Naive thymus-derived CD8-positive, alpha-beta T cell (primary cell): ENCODE measurements around the gene OR52E8. TPM values are rescaled to one million over a fixed set of nuclear protein-coding genes. Genes with fewer than 3 reads are reported as not detected.

Source experiments
- ATAC-seq, 2 donors: fragments of 150-1000 bp; cut with Tn5 transposase in 1 of 2; sonication (Bioruptor Pico), chemical (Tn5 transposase) in 1 of 2; 1 replicate in 1 of 2; 2 replicates in 1 of 2; pipeline ENCODE4 v1.10.0; 2021; ENCODE audit warnings: mild to moderate bottlenecking in 2 of 2, moderate library complexity in 2 of 2
- POLR2A ChIA-PET: fragments of 350-600 bp; sonication (Branson Sonifier 250); formaldehyde crosslinking; loops from one replicate; lab custom pipeline; 2021; ENCODE audit warnings: antibody characterized with exemption; lab: Charles Lee
- DNase-seq, 10 donors: peaks; one replicate each; pipeline versions ENCODE4 v3.0.0 to v3.0.0-alpha.2; 2020 to 2022
- H3K27ac Mint-ChIP-seq, 10 donors: one replicate each; pipeline ENCODE4 v1.8.0; 2020 to 2022; ENCODE audit warnings: mild to moderate bottlenecking in 10 of 10, mixed read lengths in 10 of 10, moderate library complexity in 4 of 10, inconsistent platforms in 1 of 10
- H3K27me3 Mint-ChIP-seq, 5 donors: one replicate each; pipeline ENCODE4 v1.8.0; 2021 to 2022; ENCODE audit warnings: mixed read lengths in 5 of 5
- H3K36me3 Mint-ChIP-seq, 3 donors: one replicate each; pipeline ENCODE4 v1.8.0; 2020 to 2022; ENCODE audit warnings: mixed read lengths in 3 of 3, mild to moderate bottlenecking in 2 of 3, inconsistent platforms in 1 of 3
- H3K4me1 Mint-ChIP-seq, 4 donors: one replicate each; pipeline ENCODE4 v1.8.0; 2021 to 2022; ENCODE audit warnings: mixed read lengths in 4 of 4
- H3K4me3 Mint-ChIP-seq, 10 donors: one replicate each; pipeline ENCODE4 v1.8.0; 2020 to 2022; ENCODE audit warnings: mild to moderate bottlenecking in 10 of 10, mixed read lengths in 10 of 10, moderate library complexity in 6 of 10, inconsistent platforms in 1 of 10
- H3K9me3 Mint-ChIP-seq, 9 donors: one replicate each; pipeline ENCODE4 v1.8.0; 2020 to 2022; ENCODE audit warnings: mixed read lengths in 9 of 9, mild to moderate bottlenecking in 3 of 9, inconsistent platforms in 1 of 9, moderate library complexity in 1 of 9
- polyA plus RNA-seq, 3 donors: library from polyadenylated mRNA; unstranded; fragments of 300-500 nt; fragmentation: Illumina TruSeq; gene quantifications; one replicate each; pipeline ENCODE4 v1.2.3, GENCODE V29; 2021
- total RNA-seq, 8 experiments: library from RNA in 2 of 8; stranded (reverse) in 2 of 8; gene quantifications; one replicate each; pipeline ENCODE4 v1.2.3 and lab custom pipeline; 2021 to 2026

The OR52E8 gene
- total RNA-seq (not detected), polyA plus RNA-seq (not detected), total RNA-seq (lab: John Stamatoyannopoulos, UW) (0 reads per million in 6 experiments)

DNA sequence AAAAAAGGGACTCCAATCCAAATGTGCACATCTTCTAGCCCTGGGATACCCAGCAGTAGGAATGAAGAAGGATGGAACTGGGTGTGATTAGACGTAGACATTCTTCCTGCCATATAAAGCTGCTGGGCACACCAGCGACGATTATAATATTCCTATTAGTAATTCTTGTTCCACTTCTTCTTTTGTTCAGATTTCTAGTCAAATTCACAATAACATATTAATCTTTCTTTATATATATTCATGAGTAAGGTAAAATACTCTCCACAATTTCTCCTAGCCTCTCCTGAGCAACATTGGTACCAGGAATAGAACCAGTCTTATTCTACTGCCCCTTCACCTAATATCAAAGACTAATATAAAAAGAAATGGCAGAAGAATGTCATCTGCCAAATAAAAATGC, at the start of gene OR52E8:
TSS of gene OR52E8 (minus strand) at position 101 of the 400 bp plus-strand sequence. CDS start at position 101, 0 bp downstream.
- POLR2A ChIA-PET, result no interaction called here
- Mint-ChIP-seq H3K27ac (no peak within 1 kb of the TSS), H3K4me3 (no peak within 1 kb of the TSS), H3K27me3 (peaks cover 14 to 41% (median 21%) of the 10 kb centered on the region in 5 donors), H3K36me3 (peaks cover 0 to 6% (median 0%) of the 10 kb centered on the region in 3 donors), H3K9me3 (peaks cover 0 to 8% (median 4%) of the 10 kb centered on the region in 9 donors), H3K4me1 (no peaks in the 10 kb centered on the region)
- ATAC-seq (no peak), DNase-seq (no peak)

DNA sequence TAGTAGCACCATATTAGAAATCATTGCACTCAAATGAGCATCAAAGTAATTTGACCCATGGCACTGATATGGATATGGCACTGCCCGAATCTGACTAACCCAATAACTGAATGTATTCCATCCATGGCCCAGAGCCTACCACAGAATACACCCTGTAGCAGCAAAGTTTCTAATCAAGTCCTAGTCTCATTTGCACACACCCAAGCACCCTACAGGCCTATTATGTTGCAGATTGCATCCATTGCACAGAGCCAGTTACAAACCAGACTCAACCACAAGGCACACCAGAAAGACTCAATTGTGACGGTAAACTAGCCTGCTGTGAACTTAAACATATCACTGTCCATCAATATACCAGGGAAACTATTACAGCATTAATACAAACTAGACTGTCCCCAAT, 42.0 kb upstream of the OR52E8 start:
- ATAC-seq, result no peak
- no peak overlapping the region for H3K4me3 Mint-ChIP-seq
- POLR2A ChIA-PET, result no interaction called here
- no peaks in the 10 kb centered on the region for H3K36me3 Mint-ChIP-seq
- H3K9me3 Mint-ChIP-seq, result no peaks in the 10 kb centered on the region
- H3K27me3 Mint-ChIP-seq, result peaks cover 0 to 16% (median 0%) of the 10 kb centered on the region in 5 donors
- H3K27ac Mint-ChIP-seq, result no peak overlapping the region
- H3K4me1 Mint-ChIP-seq, result no peaks in the 10 kb centered on the region
- no peak for DNase-seq

DNA sequence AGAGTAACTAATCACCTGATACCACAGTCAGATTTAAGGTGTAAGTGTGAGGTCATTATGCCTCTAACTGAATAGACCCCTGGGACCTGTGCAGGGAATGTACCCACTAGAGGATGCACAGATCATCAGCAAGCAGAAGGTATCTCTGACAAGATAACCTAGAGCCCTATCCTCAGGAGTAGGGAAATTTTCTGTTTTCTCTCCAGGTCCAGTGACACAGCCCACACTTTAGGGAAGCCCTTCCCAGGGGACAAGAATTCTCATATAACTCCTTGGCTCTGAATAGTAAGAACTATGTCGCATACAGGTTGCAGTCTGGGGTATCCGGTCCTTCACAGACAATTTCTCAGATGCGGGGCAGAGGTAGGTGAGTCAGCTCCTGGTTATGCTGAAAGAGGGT, 35.4 kb upstream of the OR52E8 start, which contains the start of gene OR52E5:
TSS of gene OR52E5 (plus strand) at position 301 of the 400 bp plus-strand sequence. CDS start 7,569 bp downstream, outside the sequence.
- Mint-ChIP-seq H3K27ac (no peak within 1 kb of the TSS), H3K36me3 (no peaks in the 10 kb centered on the region), H3K27me3 (peaks cover 3 to 15% (median 6%) of the 10 kb centered on the region in 5 donors), H3K4me3 (no peak within 1 kb of the TSS), H3K9me3 (no peaks in the 10 kb centered on the region), H3K4me1 (no peaks in the 10 kb centered on the region)
- ATAC-seq, result no peak
- no peak for DNase-seq
- POLR2A ChIA-PET, result no interaction called here

DNA sequence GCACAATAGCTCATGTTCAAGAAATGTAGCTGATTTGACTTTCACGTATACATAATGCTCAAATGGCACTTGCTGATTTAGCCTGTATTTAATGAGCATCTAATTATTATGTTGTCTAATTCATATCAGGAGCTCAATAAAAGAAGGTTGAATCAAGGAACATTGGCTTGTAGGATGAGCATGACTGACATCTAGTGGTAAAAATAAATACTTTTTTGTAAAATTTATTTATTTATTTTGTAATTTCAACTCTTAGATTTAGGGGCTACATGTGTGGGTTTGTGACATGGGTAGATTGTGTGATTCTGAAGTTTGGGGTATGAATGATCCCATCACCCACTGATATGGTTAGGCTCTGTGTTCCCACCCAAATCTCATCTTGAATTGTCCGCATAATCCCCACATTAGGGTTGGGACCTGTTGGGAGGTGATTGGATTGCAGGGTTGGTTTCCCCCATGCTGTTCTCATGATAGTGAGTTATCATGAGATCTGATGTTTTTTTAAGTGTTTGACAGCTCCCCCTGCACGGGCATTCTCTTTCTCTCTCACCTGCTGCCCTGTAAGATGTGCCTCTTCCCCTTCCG, 33.8 kb upstream of the OR52E8 start:
- no peaks in the 10 kb centered on the region for H3K36me3 Mint-ChIP-seq
- peak in 2 of 10 donors; percentile 1 to 9 for DNase-seq
- no peak overlapping the region for H3K27ac Mint-ChIP-seq
- H3K9me3 Mint-ChIP-seq, result no peaks in the 10 kb centered on the region
- POLR2A ChIA-PET, result no interaction called here
- no peak for ATAC-seq
- H3K4me1 Mint-ChIP-seq, result no peaks in the 10 kb centered on the region
- no peak overlapping the region for H3K4me3 Mint-ChIP-seq
- peaks cover 3 to 28% (median 8%) of the 10 kb centered on the region in 5 donors for H3K27me3 Mint-ChIP-seq

DNA sequence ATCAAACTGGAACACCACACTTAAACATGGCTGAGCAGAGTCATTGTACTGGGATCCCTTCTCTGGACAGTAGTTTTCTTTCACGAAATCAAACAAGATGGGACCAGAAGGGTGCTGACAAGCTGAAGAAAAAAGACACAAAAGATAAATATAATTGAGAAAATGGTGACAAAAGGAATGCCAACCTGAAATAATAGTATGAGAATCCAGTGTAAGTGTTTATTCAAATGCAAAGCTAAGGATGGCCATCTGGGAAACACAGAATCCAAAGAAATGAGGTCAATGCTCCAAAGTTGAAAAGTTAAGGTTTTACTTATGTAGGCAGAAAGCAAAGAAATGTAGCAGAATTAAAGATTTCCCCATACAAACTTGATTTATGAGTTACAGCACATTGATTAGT, 30.2 kb upstream of the OR52E8 start:
- H3K4me3 Mint-ChIP-seq, result no peak overlapping the region
- POLR2A ChIA-PET, result no interaction called here
- H3K4me1 Mint-ChIP-seq, result no peaks in the 10 kb centered on the region

DNA sequence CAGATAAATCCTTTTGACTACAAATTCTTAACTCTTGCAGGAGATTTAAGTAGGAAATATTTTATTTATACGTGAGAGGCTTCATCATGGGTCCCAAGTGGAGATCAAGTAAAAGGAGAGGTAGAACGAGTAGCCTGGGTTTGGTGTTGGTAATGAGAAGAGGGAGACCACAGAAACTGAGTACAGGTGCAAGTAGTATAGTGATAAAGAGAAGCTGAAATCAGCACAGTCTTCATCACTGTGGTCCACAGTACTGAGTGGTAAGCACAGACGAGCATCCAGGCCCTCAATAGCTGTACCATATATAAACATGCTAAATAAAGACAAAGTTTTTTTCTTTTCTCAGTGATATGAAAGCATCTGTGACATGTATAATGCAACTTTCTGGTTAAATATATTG, 29.7 kb upstream of the OR52E8 start:
- Mint-ChIP-seq H3K27me3 (peaks cover 5 to 47% (median 13%) of the 10 kb centered on the region in 5 donors), H3K4me1 (no peaks in the 10 kb centered on the region), H3K36me3 (no peaks in the 10 kb centered on the region), H3K27ac (no peak overlapping the region), H3K9me3 (no peaks in the 10 kb centered on the region), H3K4me3 (no peak overlapping the region)
- POLR2A ChIA-PET, result no interaction called here
- DNase-seq (no peak), ATAC-seq (no peak)

More for the DNA sequence above, 30.2 kb upstream of the OR52E8 start:
- no peaks in the 10 kb centered on the region for H3K36me3 Mint-ChIP-seq
- H3K27ac Mint-ChIP-seq, result no peak overlapping the region
- no peaks in the 10 kb centered on the region for H3K9me3 Mint-ChIP-seq
- no peak for ATAC-seq
- no peak for DNase-seq
- H3K27me3 Mint-ChIP-seq, result peaks cover 5 to 47% (median 13%) of the 10 kb centered on the region in 5 donors

DNA sequence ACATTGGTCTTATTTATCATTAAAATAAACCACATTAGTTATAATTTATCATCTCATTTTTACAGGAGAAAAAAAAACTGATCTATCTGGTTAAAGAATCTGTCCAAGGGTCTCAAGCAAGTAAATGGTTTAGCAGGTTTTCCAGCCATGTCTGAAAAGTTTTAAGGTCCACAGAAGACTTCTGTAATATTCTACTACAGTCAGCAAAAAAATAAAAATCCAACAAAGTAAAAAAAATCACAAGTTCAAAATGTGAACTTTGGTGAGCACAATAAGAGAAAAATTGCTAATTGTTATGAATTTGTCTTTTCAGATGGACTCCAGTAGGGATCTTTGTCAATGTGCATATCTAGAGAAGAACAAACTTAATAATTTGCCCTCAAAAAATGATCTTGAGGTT, 24.3 kb upstream of the OR52E8 start:
- Mint-ChIP-seq H3K9me3 (no peaks in the 10 kb centered on the region), H3K4me3 (no peak overlapping the region), H3K27ac (no peak overlapping the region), H3K36me3 (no peaks in the 10 kb centered on the region), H3K4me1 (no peaks in the 10 kb centered on the region), H3K27me3 (peaks cover 3 to 32% (median 10%) of the 10 kb centered on the region in 5 donors)
- POLR2A ChIA-PET, result no interaction called here
- no peak for ATAC-seq
- no peak for DNase-seq

DNA sequence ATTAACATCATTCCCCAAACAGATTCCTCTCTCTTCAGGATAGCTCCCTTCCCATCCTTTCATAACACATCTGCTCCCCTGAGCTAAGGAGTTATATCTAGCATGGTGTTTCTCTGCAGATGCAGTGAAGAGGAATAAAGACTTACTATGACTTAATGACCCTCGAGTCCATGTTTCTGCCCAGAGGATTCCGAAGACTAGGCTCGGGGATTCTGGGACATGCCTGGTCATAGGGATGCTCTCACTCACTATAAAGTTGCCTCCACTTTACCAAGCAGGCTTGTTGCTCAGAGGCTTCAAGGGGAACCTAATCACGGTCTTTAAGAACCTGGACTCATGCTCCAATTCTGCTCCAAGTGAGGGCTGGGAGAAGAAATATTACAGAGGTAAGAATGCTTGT, 22.8 kb upstream of the OR52E8 start, which contains the start of gene OR52E4:
TSS of gene OR52E4 (plus strand) at position 301 of the 400 bp plus-strand sequence. CDS start 3,664 bp downstream, outside the sequence.
- Mint-ChIP-seq H3K4me1 (no peaks in the 10 kb centered on the region), H3K4me3 (no peak within 1 kb of the TSS), H3K9me3 (no peaks in the 10 kb centered on the region), H3K36me3 (no peaks in the 10 kb centered on the region), H3K27ac (no peak within 1 kb of the TSS), H3K27me3 (peaks cover 3 to 24% (median 10%) of the 10 kb centered on the region in 5 donors)
- POLR2A ChIA-PET, result no interaction called here
- no peak for ATAC-seq
- no peak for DNase-seq

DNA sequence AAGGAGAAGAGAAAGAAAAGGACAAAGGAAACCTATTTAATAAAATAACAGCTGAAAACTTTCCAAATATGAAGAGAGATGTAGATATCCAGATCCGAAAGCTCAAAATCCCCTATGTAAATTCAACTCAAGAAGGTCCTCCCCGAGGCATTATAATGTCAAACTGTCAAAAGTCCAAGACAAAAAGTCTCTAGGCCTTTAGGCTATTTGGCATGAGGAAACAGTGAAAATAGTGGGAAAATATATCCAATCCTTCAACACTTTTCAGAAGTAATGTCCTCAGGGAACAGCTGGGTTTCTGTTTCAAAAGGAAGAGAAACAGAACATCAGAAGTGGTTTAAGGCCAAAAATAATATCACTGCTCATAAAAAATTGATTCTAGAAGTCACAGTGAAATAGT, 21.1 kb upstream of the OR52E8 start:
- H3K27me3 Mint-ChIP-seq, result peaks cover 0 to 21% (median 5%) of the 10 kb centered on the region in 5 donors
- DNase-seq (no peak), ATAC-seq (no peak)
- H3K4me3 Mint-ChIP-seq, result no peak overlapping the region
- peaks cover 0 to 5% (median 0%) of the 10 kb centered on the region in 3 donors for H3K36me3 Mint-ChIP-seq
- H3K9me3 Mint-ChIP-seq, result peaks cover 0 to 8% (median 0%) of the 10 kb centered on the region in 9 donors
- POLR2A ChIA-PET, result no interaction called here
- no peak overlapping the region for H3K27ac Mint-ChIP-seq
- H3K4me1 Mint-ChIP-seq, result no peaks in the 10 kb centered on the region

DNA sequence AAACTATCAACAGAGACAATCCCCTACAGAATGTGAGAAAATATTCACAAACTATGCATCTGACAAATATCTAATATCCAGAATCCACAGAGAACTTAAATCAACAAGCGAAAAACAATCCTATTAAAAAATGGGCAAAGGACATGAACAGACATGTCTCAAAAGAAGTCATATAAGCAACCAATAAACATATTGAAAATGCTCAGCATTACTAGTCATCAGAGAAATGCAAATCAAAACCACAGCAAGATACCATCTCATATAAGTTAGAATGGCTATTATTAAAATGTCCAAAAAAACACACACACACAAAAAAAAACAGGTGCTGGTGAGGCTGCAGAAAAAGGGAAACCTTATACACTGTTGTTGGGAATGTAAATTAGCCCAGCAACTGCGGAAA, 8.3 kb upstream of the OR52E8 start:
- H3K9me3 Mint-ChIP-seq, result peaks cover 0 to 21% (median 5%) of the 10 kb centered on the region in 9 donors
- peaks cover 6 to 40% (median 15%) of the 10 kb centered on the region in 5 donors for H3K27me3 Mint-ChIP-seq
- no peaks in the 10 kb centered on the region for H3K4me1 Mint-ChIP-seq
- H3K4me3 Mint-ChIP-seq, result no peak overlapping the region
- no peak for ATAC-seq
- POLR2A ChIA-PET, result no interaction called here
- no peak overlapping the region for H3K27ac Mint-ChIP-seq
- no peak for DNase-seq
- peaks cover 0 to 5% (median 2%) of the 10 kb centered on the region in 3 donors for H3K36me3 Mint-ChIP-seq

DNA sequence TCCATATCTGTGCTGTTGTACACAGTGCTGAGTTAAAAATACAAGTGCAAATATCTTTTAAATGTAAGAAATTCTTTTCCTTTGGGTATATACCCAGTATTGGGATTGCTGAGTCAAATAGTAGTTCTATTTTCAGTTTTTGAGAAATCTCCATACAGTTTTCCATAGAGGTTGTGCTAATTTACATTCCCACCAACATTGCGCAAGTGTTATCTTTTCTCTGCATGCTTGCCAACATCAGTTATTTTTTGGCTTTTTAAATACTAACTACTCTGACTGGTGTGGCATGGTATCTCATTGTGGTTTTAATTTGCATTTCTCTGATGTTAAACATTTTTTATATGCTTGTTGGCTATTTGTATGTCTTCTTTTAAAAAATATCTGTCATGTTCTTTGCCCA, 6.5 kb downstream of the OR52E8 start:
- no peak for DNase-seq
- Mint-ChIP-seq H3K27me3 (peaks cover 13 to 31% (median 23%) of the 10 kb centered on the region in 5 donors), H3K4me1 (no peaks in the 10 kb centered on the region), H3K27ac (no peak overlapping the region), H3K9me3 (peaks cover 0 to 9% (median 4%) of the 10 kb centered on the region in 9 donors), H3K36me3 (peaks cover 0 to 6% (median 0%) of the 10 kb centered on the region in 3 donors), H3K4me3 (no peak overlapping the region)
- POLR2A ChIA-PET, result no interaction called here
- no peak for ATAC-seq

DNA sequence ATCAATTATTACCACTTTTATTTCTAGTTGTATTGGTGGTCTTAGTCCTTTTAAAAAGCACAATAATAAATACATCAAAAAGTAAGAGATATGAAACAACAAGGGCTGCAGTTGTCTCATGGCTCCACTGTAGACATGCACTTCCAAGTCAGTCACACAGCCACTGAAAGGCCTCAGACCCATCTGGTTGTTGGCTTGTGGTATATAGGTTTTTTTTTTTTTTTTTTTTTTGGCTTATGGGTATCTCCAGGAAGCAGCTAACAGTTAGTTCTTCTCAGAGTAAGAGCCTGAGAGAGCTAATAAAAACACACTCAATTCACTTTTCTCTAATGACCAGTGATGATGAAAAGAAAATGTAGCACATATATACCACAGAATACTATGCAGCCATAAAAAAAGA, 9.8 kb downstream of the OR52E8 start:
- DNase-seq (no peak), ATAC-seq (no peak)
- Mint-ChIP-seq H3K27ac (no peak overlapping the region), H3K27me3 (peaks cover 2 to 7% (median 3%) of the 10 kb centered on the region in 5 donors), H3K36me3 (peaks cover 0 to under 1% (median 0%) of the 10 kb centered on the region in 3 donors), H3K4me1 (no peaks in the 10 kb centered on the region), H3K9me3 (peaks cover 0 to 3% (median 0%) of the 10 kb centered on the region in 9 donors), H3K4me3 (no peak overlapping the region)
- POLR2A ChIA-PET, result no interaction called here

DNA sequence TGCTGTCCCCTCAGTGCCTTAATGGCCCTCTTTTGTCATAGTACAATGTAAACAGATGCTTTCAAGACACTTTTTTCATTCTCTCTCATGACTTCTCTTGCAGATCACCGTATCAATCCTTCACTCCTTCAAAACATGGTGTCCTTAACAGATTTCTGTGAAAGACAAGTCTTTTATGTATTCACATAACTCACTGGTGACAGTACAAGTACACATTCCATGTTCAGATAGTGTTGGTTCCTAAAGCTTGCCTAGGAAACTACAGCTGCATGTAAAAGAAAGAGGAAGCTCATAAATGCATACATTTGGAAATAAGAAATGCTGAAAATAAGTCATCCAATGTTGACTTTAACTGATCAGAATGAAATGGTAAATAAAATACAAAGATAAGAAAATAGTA, 10.8 kb downstream of the OR52E8 start:
- POLR2A ChIA-PET, result no interaction called here
- DNase-seq (no peak), ATAC-seq (no peak)
- H3K4me3 Mint-ChIP-seq, result no peak overlapping the region
- H3K27ac Mint-ChIP-seq, result no peak overlapping the region
- peaks cover 0 to 4% (median 3%) of the 10 kb centered on the region in 5 donors for H3K27me3 Mint-ChIP-seq
- H3K4me1 Mint-ChIP-seq, result no peaks in the 10 kb centered on the region
- H3K36me3 Mint-ChIP-seq, result no peaks in the 10 kb centered on the region
- H3K9me3 Mint-ChIP-seq, result peaks cover 0 to under 1% (median 0%) of the 10 kb centered on the region in 9 donors
